Activated CD8-positive, alpha-beta memory T cell treated with anti-CD3 and anti-CD28 coated beads, Interleukin-2, amount 10 ng/mL, durations not matched to agents 7 days and 5 days (primary cell): ENCODE measurements around the gene OR5D14. TPM values are rescaled to one million over a fixed set of nuclear protein-coding genes. Genes with fewer than 3 reads are reported as not detected.

ENCODE experiments used
- ATAC-seq: fragments of 150-1000 bp; cut with Tn5 transposase; one replicate; pipeline ENCODE4 v1.10.0; 2021; ENCODE audit warnings: moderate library complexity
- CTCF ChIA-PET: fragments of 350-600 bp; sonication (Branson Sonifier 250); formaldehyde crosslinking; loops from one replicate; lab custom pipeline; 2021; ENCODE audit warnings: antibody characterized with exemption; lab: Charles Lee
- DNase-seq: peaks from one replicate; pipeline ENCODE4 v3.0.0-alpha.2; 2020
- H3K27ac Mint-ChIP-seq: one replicate; pipeline ENCODE4 v1.8.0; 2021; ENCODE audit warnings: mild to moderate bottlenecking, mixed read lengths
- H3K27me3 Mint-ChIP-seq: one replicate; pipeline ENCODE4 v1.8.0; 2021; ENCODE audit warnings: mixed read lengths
- H3K36me3 Mint-ChIP-seq: one replicate; pipeline ENCODE4 v1.8.0; 2021; ENCODE audit warnings: mild to moderate bottlenecking, mixed read lengths
- H3K4me1 Mint-ChIP-seq: one replicate; pipeline ENCODE4 v1.8.0; 2021; ENCODE audit warnings: mixed read lengths
- H3K4me3 Mint-ChIP-seq: one replicate; pipeline ENCODE4 v1.8.0; 2021; ENCODE audit warnings: mild to moderate bottlenecking, moderate library complexity, mixed read lengths
- H3K9me3 Mint-ChIP-seq: one replicate; pipeline ENCODE4 v1.8.0; 2022; ENCODE audit warnings: low read depth, mixed read lengths
- total RNA-seq, 2 experiments: library from RNA; stranded (reverse); gene quantifications; one replicate each; pipeline ENCODE4 v1.2.3, GENCODE V29; 2021

Gene OR5D14
- not detected for total RNA-seq

DNA sequence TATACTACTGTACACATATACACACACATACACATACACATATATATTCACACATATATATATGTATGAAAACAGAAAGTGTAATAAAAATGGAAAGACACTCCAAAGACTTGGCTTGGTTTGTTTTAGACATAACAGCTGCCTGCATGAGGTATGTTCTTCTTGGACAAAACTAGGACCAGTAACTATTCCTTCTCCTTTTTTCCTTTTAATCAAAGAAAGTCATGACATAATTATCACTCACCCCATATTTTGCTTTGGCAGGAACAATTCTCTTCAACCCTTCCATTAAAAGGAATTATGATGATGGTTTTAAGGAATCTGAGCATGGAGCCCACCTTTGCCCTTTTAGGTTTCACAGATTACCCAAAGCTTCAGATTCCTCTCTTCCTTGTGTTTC lies at the start of gene OR5D14:
Gene OR5D14 (plus strand): TSS at position 301 of the 400 bp plus-strand sequence. CDS start 0 bp downstream, at position 301.
- CTCF ChIA-PET = no interaction called here
- DNase-seq = no peak
- Mint-ChIP-seq H3K9me3 (peaks cover 18% of the 10 kb centered on the region), H3K27me3 (no peaks in the 10 kb centered on the region), H3K4me1 (no peaks in the 10 kb centered on the region), H3K27ac (no peak within 1 kb of the TSS), H3K4me3 (no peak within 1 kb of the TSS), H3K36me3 (no peaks in the 10 kb centered on the region)
- ATAC-seq = no peak

DNA sequence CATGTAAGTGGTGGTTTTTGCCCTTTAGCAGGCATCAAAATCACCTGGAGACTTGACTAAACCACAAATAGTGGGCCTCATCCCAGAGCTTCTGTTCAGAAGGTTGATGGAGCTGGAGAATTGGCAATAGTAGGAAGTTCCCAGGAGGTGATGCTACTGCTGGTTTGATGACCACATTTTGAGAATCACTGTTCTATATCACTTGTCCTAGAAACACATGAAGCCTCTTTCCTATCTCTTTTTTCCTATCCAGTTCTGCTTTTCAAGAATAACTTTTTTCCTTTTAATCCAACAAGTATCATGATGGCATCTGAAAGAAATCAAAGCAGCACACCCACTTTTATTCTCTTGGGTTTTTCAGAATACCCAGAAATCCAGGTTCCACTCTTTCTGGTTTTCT lies 22.2 kb upstream of the OR5D14 start, which contains the start of gene OR5D13:
Gene OR5D13 (plus strand): TSS at position 301 of the 400 bp plus-strand sequence. CDS start 0 bp downstream, at position 301.
- DNase-seq = no peak
- H3K27ac Mint-ChIP-seq = no peak within 1 kb of the TSS
- H3K27me3 Mint-ChIP-seq = no peaks in the 10 kb centered on the region
- CTCF ChIA-PET = no interaction called here
- peaks cover 2% of the 10 kb centered on the region for H3K9me3 Mint-ChIP-seq
- no peak within 1 kb of the TSS for H3K4me3 Mint-ChIP-seq
- H3K36me3 Mint-ChIP-seq = no peaks in the 10 kb centered on the region
- no peaks in the 10 kb centered on the region for H3K4me1 Mint-ChIP-seq
- ATAC-seq = no peak

DNA sequence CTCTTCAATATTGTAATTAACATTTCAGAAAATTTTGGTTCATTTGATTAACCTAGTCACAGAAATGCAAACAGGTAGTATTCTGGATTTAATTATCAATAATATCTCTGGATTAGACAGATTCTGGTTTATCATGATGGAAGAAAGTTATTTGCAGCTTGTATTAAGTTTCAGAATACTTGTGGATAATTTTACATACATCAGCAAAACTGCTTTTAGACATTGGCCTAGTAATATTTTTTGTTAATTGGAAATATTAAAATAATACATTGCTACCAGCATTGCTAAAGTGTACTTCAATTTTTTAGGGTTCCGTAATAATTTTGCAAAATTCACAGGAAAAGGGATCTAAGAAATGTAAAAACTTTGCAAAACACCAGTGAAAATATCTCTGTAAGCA lies 3.8 kb upstream of the OR5D14 start:
- H3K9me3 Mint-ChIP-seq = peaks cover 20% of the 10 kb centered on the region
- CTCF ChIA-PET = no interaction called here
- no peak overlapping the region for H3K4me3 Mint-ChIP-seq
- no peaks in the 10 kb centered on the region for H3K36me3 Mint-ChIP-seq
- H3K27ac Mint-ChIP-seq = no peak overlapping the region
- no peaks in the 10 kb centered on the region for H3K27me3 Mint-ChIP-seq
- ATAC-seq (no peak), DNase-seq (no peak)
- H3K4me1 Mint-ChIP-seq = no peaks in the 10 kb centered on the region

DNA sequence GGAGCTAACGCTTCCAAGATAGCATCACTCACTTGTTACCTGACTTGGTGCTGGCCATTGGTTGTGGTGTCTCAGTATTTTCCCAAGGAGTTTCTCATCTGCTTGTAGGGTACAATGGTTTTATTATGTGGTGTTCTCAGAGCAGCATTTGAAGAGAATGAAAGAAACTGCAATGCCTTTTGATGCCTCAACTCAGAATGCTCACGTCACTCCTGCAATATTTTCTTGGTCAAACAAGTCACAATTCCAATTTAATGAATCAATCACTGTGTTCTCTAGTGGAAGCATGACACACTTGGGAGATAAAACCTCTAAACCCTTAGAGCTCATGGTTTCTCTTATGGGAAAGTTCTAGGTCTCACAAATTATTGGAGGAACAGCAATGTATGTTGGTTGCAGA lies 2.0 kb upstream of the OR5D14 start:
- H3K27ac Mint-ChIP-seq = no peak overlapping the region
- H3K27me3 Mint-ChIP-seq = no peaks in the 10 kb centered on the region
- no peak overlapping the region for H3K4me3 Mint-ChIP-seq
- ATAC-seq (no peak), DNase-seq (no peak)
- CTCF ChIA-PET = no interaction called here
- H3K9me3 Mint-ChIP-seq = peaks cover 11% of the 10 kb centered on the region
- H3K36me3 Mint-ChIP-seq = no peaks in the 10 kb centered on the region
- no peaks in the 10 kb centered on the region for H3K4me1 Mint-ChIP-seq

DNA sequence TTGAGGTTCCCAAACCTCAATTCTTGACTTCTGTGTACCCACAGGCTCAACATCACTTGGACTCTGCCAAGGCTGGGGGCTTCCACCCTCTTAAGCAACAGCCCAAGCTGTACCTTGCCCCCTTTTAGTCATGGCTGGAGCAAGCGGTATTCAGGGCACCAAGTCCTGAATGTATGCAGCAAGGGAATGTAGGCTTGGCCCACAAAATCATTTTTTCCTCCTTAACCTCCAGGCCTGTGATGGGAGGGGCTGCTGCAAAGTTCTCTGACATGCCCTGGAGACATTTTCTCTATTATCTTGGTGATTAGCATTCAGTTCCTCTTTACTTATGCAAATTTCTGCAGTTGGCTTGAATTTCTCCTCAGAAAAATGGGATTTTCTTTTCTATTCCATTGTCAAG lies 10.9 kb downstream of the OR5D14 start:
- no peak for ATAC-seq
- CTCF ChIA-PET = no interaction called here
- H3K27me3 Mint-ChIP-seq = no peaks in the 10 kb centered on the region
- DNase-seq = no peak
- H3K4me3 Mint-ChIP-seq = no peak overlapping the region
- H3K9me3 Mint-ChIP-seq = peaks cover 24% of the 10 kb centered on the region
- no peak overlapping the region for H3K27ac Mint-ChIP-seq
- H3K4me1 Mint-ChIP-seq = no peaks in the 10 kb centered on the region
- no peaks in the 10 kb centered on the region for H3K36me3 Mint-ChIP-seq

DNA sequence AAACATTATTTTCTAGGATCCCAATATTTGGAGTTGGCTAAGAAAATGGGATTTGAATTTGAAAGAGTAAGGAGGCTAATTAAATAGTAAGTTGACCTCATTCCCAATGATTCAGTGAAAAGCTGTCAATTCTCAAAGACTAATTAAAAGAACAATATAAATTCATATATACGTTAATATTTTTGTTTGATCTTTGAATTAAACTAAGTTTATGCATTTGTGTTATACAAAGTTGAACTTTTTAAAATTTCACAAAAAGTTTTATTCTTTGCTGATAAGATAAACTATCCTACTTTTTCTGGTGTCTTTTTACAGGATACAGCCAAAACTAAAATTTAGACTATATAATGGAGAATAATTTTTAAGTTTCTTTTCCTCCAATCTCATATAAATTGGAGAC lies 15.7 kb downstream of the OR5D14 start, which contains the start of gene OR5L1:
Gene OR5L1 (plus strand): TSS at position 301 of the 400 bp plus-strand sequence. CDS start 100 bp downstream, outside the sequence.
- CTCF ChIA-PET = no interaction called here
- H3K36me3 Mint-ChIP-seq = no peaks in the 10 kb centered on the region
- ATAC-seq = no peak
- no peak within 1 kb of the TSS for H3K27ac Mint-ChIP-seq
- no peak for DNase-seq
- H3K9me3 Mint-ChIP-seq = peaks cover 15% of the 10 kb centered on the region
- H3K4me1 Mint-ChIP-seq = no peaks in the 10 kb centered on the region
- no peak within 1 kb of the TSS for H3K4me3 Mint-ChIP-seq
- no peaks in the 10 kb centered on the region for H3K27me3 Mint-ChIP-seq

DNA sequence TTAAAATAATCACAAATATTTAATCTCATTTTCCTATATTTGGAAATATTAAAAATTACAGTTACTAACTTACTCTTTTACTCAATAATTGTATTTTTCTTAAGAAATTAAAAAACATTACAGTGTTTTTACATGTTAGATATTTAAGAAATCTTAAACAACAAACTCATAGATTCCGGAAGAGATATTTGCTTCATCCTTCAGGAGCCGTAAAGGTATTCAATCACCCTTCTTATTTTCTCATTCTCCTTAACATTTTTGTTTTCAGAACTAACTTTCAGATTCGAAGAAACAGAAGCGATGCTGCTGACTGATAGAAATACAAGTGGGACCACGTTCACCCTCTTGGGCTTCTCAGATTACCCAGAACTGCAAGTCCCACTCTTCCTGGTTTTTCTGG lies 24.0 kb downstream of the OR5D14 start, which contains the start of gene OR5D18:
Gene OR5D18 (plus strand): TSS at position 301 of the 400 bp plus-strand sequence. CDS start 0 bp downstream, at position 301.
- ATAC-seq = no peak
- DNase-seq = no peak
- Mint-ChIP-seq H3K27ac (no peak within 1 kb of the TSS), H3K9me3 (peaks cover 12% of the 10 kb centered on the region), H3K4me3 (no peak within 1 kb of the TSS), H3K4me1 (no peaks in the 10 kb centered on the region), H3K27me3 (no peaks in the 10 kb centered on the region), H3K36me3 (no peaks in the 10 kb centered on the region)
- CTCF ChIA-PET = no interaction called here

DNA sequence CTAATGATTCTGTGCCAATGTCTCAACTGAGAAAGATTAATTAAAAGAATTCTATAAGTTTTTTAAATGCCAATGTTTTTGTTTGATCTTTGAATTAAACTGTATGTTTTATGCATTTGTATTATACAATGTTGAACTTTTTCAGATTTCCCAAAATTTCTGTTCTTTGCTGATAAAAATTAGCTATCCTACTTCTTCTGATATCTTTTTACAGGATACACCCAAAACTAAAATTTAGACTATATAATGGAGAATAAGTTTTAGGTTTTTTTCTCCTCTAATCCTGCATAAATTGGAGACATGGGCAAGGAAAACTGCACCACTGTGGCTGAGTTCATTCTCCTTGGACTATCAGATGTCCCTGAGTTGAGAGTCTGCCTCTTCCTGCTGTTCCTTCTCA lies 31.6 kb downstream of the OR5D14 start, which contains the start of gene OR5L2:
Gene OR5L2 (plus strand): TSS at position 301 of the 400 bp plus-strand sequence. CDS start 0 bp downstream, at position 301.
- DNase-seq = no peak
- H3K4me3 Mint-ChIP-seq = no peak within 1 kb of the TSS
- H3K27ac Mint-ChIP-seq = no peak within 1 kb of the TSS
- ATAC-seq = no peak
- CTCF ChIA-PET = no interaction called here
- no peaks in the 10 kb centered on the region for H3K36me3 Mint-ChIP-seq
- no peaks in the 10 kb centered on the region for H3K4me1 Mint-ChIP-seq
- H3K27me3 Mint-ChIP-seq = no peaks in the 10 kb centered on the region
- H3K9me3 Mint-ChIP-seq = peaks cover 6% of the 10 kb centered on the region

DNA sequence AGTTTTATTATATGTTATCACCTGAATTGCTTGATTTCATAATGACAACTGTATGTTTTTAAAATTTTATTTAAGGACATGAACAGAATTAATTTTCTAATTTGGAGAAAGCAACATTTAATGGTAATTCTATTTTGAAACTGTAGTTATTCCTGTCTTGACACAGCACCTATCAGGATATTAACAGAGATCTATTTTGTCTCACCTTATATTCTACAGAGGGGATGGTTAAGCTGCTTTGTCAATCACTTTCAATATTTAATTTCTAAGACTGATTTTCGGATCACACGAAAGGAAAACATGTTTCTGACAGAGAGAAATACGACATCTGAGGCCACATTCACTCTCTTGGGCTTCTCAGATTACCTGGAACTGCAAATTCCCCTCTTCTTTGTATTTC lies 43.1 kb downstream of the OR5D14 start, which contains the start of gene OR5D16:
Gene OR5D16 (plus strand): TSS at position 301 of the 400 bp plus-strand sequence. CDS start 0 bp downstream, at position 301.
- DNase-seq = no peak
- Mint-ChIP-seq H3K27ac (no peak within 1 kb of the TSS), H3K36me3 (no peaks in the 10 kb centered on the region), H3K27me3 (no peaks in the 10 kb centered on the region), H3K4me3 (no peak within 1 kb of the TSS), H3K4me1 (no peaks in the 10 kb centered on the region), H3K9me3 (peaks cover 12% of the 10 kb centered on the region)
- no peak for ATAC-seq
- CTCF ChIA-PET = no interaction called here

Other genes with a start within 250 kb of the OR5D14 start
- not detected for gene OR4C15, start 241.1 kb upstream of the OR5D14 start, total RNA-seq
- gene OR4C16, start 223.4 kb upstream of the OR5D14 start, total RNA-seq = not detected
- not detected for gene OR4C11, start 187.9 kb upstream of the OR5D14 start, total RNA-seq
- gene OR4P4, start 160.4 kb upstream of the OR5D14 start, total RNA-seq = not detected
- not detected for gene OR4S2, start 147.2 kb upstream of the OR5D14 start, total RNA-seq
- gene OR4C6, start 133.4 kb upstream of the OR5D14 start, total RNA-seq = not detected
- gene OR5D13, start 22.1 kb upstream of the OR5D14 start, total RNA-seq = not detected
- not detected for gene OR5L1, start 15.8 kb downstream of the OR5D14 start, total RNA-seq
- gene OR5D18, start 24.1 kb downstream of the OR5D14 start, total RNA-seq = not detected
- gene OR5L2, start 31.7 kb downstream of the OR5D14 start, total RNA-seq = not detected
- not detected for gene OR5D16, start 43.2 kb downstream of the OR5D14 start, total RNA-seq
- not detected for gene TRIM51, start 87.7 kb downstream of the OR5D14 start, total RNA-seq
- not detected for gene OR5W2, start 119.0 kb downstream of the OR5D14 start, total RNA-seq
- gene OR5I1, start 140.8 kb downstream of the OR5D14 start, total RNA-seq = not detected
- gene OR10AG1, start 174.4 kb downstream of the OR5D14 start, total RNA-seq = not detected
- gene OR5F1, start 199.1 kb downstream of the OR5D14 start, total RNA-seq = not detected
- gene OR5AS1, start 232.1 kb downstream of the OR5D14 start, total RNA-seq = not detected